ENCODE results near the gene ATP8B4.

DNA sequence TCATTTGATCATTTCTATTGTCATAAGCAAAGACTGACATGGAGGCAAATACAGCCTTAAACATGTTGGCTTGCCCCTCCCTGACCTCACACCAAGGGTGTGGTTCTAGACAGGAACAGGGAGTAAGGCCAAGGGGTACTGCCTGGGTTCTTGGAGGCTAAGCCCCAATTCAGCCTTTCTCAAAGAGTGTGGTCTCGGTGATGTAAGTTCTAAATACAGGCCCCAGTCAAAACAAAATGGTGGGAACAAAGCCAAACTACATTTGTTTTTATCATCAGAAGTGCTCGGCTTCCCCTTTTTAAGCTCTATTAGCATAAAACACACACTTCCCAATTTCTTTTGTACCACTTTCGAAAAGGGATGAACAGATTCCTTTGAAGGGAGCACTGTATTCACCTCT lies 129.5 kb downstream of the ATP8B4 start:
- TF ChIP-seq, protein P1, sequence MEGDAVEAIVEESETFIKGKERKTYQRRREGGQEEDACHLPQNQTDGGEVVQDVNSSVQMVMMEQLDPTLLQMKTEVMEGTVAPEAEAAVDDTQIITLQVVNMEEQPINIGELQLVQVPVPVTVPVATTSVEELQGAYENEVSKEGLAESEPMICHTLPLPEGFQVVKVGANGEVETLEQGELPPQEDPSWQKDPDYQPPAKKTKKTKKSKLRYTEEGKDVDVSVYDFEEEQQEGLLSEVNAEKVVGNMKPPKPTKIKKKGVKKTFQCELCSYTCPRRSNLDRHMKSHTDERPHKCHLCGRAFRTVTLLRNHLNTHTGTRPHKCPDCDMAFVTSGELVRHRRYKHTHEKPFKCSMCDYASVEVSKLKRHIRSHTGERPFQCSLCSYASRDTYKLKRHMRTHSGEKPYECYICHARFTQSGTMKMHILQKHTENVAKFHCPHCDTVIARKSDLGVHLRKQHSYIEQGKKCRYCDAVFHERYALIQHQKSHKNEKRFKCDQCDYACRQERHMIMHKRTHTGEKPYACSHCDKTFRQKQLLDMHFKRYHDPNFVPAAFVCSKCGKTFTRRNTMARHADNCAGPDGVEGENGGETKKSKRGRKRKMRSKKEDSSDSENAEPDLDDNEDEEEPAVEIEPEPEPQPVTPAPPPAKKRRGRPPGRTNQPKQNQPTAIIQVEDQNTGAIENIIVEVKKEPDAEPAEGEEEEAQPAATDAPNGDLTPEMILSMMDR (IDR thresholded peaks at IDR 0.05), result no peak
- no peak for TF ChIP-seq POLR2A (IDR thresholded peaks at IDR 0.05)
